ENCODE measurements around the gene SYNE4.

The SYNE4 gene

DNA sequence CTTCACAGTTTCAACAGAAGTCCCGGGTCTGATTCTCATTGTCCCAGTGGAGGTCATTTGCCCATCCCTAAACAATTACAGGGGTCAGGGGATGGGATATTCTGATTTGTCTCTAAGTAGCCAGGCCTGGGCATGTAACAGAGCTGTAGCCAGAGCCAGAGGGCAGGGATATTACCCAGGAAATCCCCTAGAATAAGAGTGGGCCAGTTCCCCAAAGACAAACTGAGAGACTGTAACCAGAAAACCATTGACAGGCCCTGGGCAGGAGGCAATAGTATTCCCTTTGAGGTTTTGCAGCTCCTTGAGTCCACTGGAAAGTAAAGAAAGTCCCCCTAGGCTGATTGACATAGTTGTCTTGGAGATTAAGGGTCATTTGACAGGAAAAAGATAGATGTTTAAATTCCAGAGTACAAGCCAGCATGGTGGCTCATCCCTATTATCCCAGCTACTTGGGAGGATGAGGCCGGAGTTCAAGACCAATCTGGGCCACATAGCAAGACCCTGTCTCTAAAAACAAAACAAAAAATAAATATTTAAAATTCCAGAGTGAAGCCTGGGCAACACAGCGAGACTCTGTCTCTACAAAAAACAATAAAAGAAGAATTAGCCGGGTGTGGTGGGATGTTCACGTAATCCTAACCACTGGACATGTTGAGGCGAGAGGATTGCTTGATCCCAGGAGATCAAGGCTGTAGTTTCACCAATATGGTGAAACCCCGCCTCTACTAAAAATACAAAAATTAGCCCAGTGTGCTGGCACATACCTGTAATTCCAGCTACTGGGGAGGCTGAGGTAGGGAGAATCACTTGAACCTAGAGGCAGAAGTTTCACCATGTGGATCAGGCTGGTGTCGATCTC lies 15.5 kb downstream of the SYNE4 start:
- Histone ChIP-seq H3K4me2 (ENCODE audit: low read length) (no peak overlapping the region), H3K14ac (ENCODE audit: low read length) (no peak overlapping the region), H2BK5ac (ENCODE audit: low read depth, low read length, poor library complexity) (no peak overlapping the region), H2AK5ac (ENCODE audit: low read length) (no peak overlapping the region), H4K12ac (ENCODE audit: low read depth, low read length) (no peak overlapping the region), H3K36me3 (ENCODE audit: control insufficient read depth in 1 of 2, insufficient read depth in 2 of 2, low read length in 2 of 2) (peaks cover 3 to 4% of the 10 kb centered on the region in 2 experiments), H3K4ac (ENCODE audit: low read depth, low read length) (no peak overlapping the region), H2AFZ (ENCODE audit: insufficient read depth, low read length, poor library complexity) (no peak overlapping the region), H3K4me3 (ENCODE audit: low read depth, low read length) (no peak overlapping the region), H3K79me2 (ENCODE audit: control insufficient read depth, insufficient read depth, low read length, poor library complexity) (peaks cover 8% of the 10 kb centered on the region), H3K18ac (ENCODE audit: low read length) (no peak overlapping the region), H4K8ac (ENCODE audit: low read depth, low read length) (no peak overlapping the region), H3K79me1 (ENCODE audit: low read length) (peaks cover 11% of the 10 kb centered on the region), H2BK120ac (ENCODE audit: insufficient read depth, low read length, poor library complexity) (no peak overlapping the region), H3K23ac (ENCODE audit: low read length) (no peak overlapping the region), H2BK12ac (ENCODE audit: low read length) (no peak overlapping the region), H3K27me3 (ENCODE audit: insufficient read depth, low read length) (no peaks in the 10 kb centered on the region), H3K9ac (ENCODE audit: low read length) (no peak overlapping the region), H4K91ac (ENCODE audit: low read depth, low read length) (no peak overlapping the region), H3K27ac (ENCODE audit: low read depth, low read length) (no peak overlapping the region), H3K9me3 (ENCODE audit: insufficient read depth, low read depth, low read length) (no peaks in the 10 kb centered on the region), H3K4me1 (ENCODE audit: control insufficient read depth in 1 of 2, insufficient read depth in 2 of 2, low read length in 2 of 2) (peaks cover 12% of the 10 kb centered on the region in 2 experiments)
- peak; percentile 79 to 88 for DNase-seq
- no CpG with 5 or more reads among the region's 8 CpGs for WGBS (ENCODE audit: extremely low coverage, insufficient coverage, insufficient read length)

DNA sequence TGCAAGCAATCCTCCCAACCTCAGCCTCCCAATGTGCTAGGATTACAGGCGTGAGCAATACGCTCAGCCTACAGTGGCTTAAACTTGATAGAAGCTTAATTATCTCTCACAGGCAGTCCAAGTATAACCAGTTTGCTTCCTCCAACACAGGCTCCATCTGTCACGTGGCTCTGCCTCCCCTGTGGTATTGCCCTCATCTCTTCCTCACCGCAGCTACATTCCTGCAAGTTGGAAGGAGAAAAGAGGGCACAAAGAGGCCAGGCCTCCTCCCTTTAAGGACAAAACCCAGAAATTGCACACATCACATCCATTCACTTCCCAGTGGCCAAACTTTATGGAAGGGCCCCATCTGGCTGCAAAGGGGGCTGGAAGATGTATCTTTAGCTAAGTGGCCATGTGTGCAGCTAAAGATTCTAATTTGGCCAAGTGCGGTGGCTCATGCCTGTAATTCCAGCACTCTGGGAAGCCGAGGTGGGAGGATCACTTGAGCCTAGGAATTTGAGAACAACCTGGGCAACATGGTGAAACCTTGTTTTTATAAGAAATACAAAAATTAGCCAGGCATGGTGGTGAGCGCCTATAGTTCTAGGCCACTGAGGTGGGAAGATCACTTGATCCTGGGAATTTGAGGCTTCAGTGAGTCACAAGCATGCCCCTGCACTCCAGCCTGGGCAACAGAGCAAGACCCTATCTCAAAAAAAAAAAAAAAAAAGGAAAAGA lies 16.7 kb downstream of the SYNE4 start:
- peak; percentile 73 to 84 for DNase-seq
- no peak overlapping the region for H4K91ac ChIP-seq (ENCODE audit: low read depth, low read length)
- WGBS (ENCODE audit: extremely low coverage, insufficient coverage, insufficient read length) = no CpG with 5 or more reads among the region's 7 CpGs
- no peak overlapping the region for H2AK5ac ChIP-seq (ENCODE audit: low read length)
- no peak overlapping the region for H2BK5ac ChIP-seq (ENCODE audit: low read depth, low read length, poor library complexity)
- H3K79me1 ChIP-seq (ENCODE audit: low read length) = peaks cover 11% of the 10 kb centered on the region
- H2BK12ac ChIP-seq (ENCODE audit: low read length) = no peak overlapping the region
- H3K14ac ChIP-seq (ENCODE audit: low read length) = no peak overlapping the region
- peaks cover 12% of the 10 kb centered on the region in 2 experiments for H3K4me1 ChIP-seq (ENCODE audit: control insufficient read depth in 1 of 2, insufficient read depth in 2 of 2, low read length in 2 of 2)
- H3K27ac ChIP-seq (ENCODE audit: low read depth, low read length) = no peak overlapping the region
- H3K4ac ChIP-seq (ENCODE audit: low read depth, low read length) = no peak overlapping the region
- no peaks in the 10 kb centered on the region for H3K9me3 ChIP-seq (ENCODE audit: insufficient read depth, low read depth, low read length)
- H3K9ac ChIP-seq (ENCODE audit: low read length) = no peak overlapping the region
- H2AFZ ChIP-seq (ENCODE audit: insufficient read depth, low read length, poor library complexity) = no peak overlapping the region
- H3K27me3 ChIP-seq (ENCODE audit: insufficient read depth, low read length) = no peaks in the 10 kb centered on the region
- peaks cover 0 to 4% of the 10 kb centered on the region in 2 experiments for H3K36me3 ChIP-seq (ENCODE audit: control insufficient read depth in 1 of 2, insufficient read depth in 2 of 2, low read length in 2 of 2)
- H3K79me2 ChIP-seq (ENCODE audit: control insufficient read depth, insufficient read depth, low read length, poor library complexity) = peaks cover 8% of the 10 kb centered on the region
- no peak overlapping the region for H4K8ac ChIP-seq (ENCODE audit: low read depth, low read length)
- no peak overlapping the region for H2BK120ac ChIP-seq (ENCODE audit: insufficient read depth, low read length, poor library complexity)
- H3K18ac ChIP-seq (ENCODE audit: low read length) = no peak overlapping the region
- no peak overlapping the region for H3K23ac ChIP-seq (ENCODE audit: low read length)
- no peak overlapping the region for H3K4me3 ChIP-seq (ENCODE audit: low read depth, low read length)
- no peak overlapping the region for H4K12ac ChIP-seq (ENCODE audit: low read depth, low read length)
- H3K4me2 ChIP-seq (ENCODE audit: low read length) = no peak overlapping the region

DNA sequence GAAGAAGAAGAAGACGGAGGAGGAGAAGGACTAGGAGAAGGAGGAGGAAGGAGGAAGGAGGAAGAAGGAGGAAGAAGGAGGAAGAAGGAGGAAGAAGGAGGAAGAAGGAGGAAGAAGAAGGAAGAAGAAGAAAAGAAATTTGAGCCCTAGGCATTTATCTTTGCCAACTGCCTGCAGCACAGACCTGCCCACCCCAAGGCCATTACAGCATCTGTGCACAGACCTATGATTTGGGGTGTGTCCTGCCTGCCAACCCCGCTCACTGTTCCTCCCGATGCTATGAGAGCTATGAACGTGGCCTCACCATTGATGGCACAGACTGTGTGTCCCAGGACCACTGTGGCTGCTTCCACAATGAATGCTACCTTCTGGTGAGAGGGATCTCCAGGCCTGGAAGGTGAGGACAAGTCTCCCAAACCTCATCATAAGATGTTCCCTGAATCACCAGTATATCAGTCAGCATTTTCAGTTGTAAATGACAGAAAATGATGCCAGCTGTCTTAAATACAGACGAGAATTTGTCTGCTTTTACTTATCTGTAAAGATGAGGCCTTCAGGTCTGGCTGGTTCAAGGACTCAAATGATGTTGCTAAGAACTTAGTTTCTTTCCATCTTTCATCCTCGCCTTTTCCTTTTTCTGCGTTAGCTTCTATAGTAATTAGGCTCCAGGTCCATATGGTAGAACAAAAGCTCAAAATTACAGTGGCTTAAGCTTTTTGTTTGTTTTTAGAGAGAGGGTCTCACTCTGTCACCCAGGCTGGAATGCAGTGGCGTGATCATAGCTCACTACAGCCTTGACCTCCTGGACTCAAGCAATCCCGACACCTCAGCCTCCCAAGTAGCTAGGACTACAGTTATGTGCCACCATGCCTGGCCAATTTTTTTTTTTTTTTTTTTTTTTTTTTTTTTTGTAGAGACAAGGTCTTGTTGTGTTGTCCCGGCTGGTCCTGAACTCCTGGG lies 17.6 kb downstream of the SYNE4 start:
- Histone ChIP-seq H3K18ac (ENCODE audit: low read length) (no peak overlapping the region), H3K9ac (ENCODE audit: low read length) (no peak overlapping the region), H3K36me3 (ENCODE audit: control insufficient read depth in 1 of 2, insufficient read depth in 2 of 2, low read length in 2 of 2) (no peaks in the 10 kb centered on the region), H3K27me3 (ENCODE audit: insufficient read depth, low read length) (peaks cover 5% of the 10 kb centered on the region), H3K79me2 (ENCODE audit: control insufficient read depth, insufficient read depth, low read length, poor library complexity) (peaks cover 8% of the 10 kb centered on the region), H3K4me2 (ENCODE audit: low read length) (no peak overlapping the region), H3K4me1 (ENCODE audit: control insufficient read depth in 1 of 2, insufficient read depth in 2 of 2, low read length in 2 of 2) (peaks cover 7% of the 10 kb centered on the region in 2 experiments), H3K4me3 (ENCODE audit: low read depth, low read length) (no peak overlapping the region), H3K14ac (ENCODE audit: low read length) (no peak overlapping the region), H3K23ac (ENCODE audit: low read length) (no peak overlapping the region), H4K12ac (ENCODE audit: low read depth, low read length) (no peak overlapping the region), H3K9me3 (ENCODE audit: insufficient read depth, low read depth, low read length) (peaks cover under 1% of the 10 kb centered on the region), H4K8ac (ENCODE audit: low read depth, low read length) (no peak overlapping the region), H3K27ac (ENCODE audit: low read depth, low read length) (no peak overlapping the region), H2BK120ac (ENCODE audit: insufficient read depth, low read length, poor library complexity) (no peak overlapping the region), H3K4ac (ENCODE audit: low read depth, low read length) (no peak overlapping the region), H4K91ac (ENCODE audit: low read depth, low read length) (no peak overlapping the region), H2BK5ac (ENCODE audit: low read depth, low read length, poor library complexity) (no peak overlapping the region), H3K79me1 (ENCODE audit: low read length) (peaks cover 11% of the 10 kb centered on the region), H2BK12ac (ENCODE audit: low read length) (no peak overlapping the region), H2AK5ac (ENCODE audit: low read length) (no peak overlapping the region), H2AFZ (ENCODE audit: insufficient read depth, low read length, poor library complexity) (no peak overlapping the region)
- no peak for DNase-seq
- WGBS (ENCODE audit: extremely low coverage, insufficient coverage, insufficient read length) = no CpG with 5 or more reads among the region's 10 CpGs

DNA sequence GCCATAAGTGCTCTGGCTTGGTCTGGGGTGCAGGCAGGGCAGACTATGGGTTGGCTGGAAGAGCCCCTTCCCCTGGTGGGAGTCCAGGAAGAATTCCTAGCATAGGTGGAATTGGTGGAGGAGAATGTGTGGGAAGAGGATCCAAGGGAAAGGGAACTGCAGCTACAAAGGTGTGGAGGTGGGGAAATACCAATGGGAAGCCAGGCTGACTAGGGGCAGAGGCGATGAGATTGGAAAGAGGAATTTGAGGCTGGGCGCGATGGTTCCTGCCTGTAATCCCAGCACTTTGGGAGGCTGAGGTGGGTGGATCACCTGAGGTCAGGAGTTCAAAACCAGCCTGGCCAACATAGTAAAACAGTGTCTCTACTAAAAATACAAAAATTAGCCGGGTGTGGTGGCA lies 18.5 kb downstream of the SYNE4 start:
- no peak overlapping the region for H2BK5ac ChIP-seq (ENCODE audit: low read depth, low read length, poor library complexity)
- H4K12ac ChIP-seq (ENCODE audit: low read depth, low read length) = no peak overlapping the region
- WGBS (ENCODE audit: extremely low coverage, insufficient coverage, insufficient read length) = no CpG with 5 or more reads among the region's 4 CpGs
- H3K18ac ChIP-seq (ENCODE audit: low read length) = no peak overlapping the region
- peaks cover 3% of the 10 kb centered on the region for H3K9me3 ChIP-seq (ENCODE audit: insufficient read depth, low read depth, low read length)
- no peaks in the 10 kb centered on the region for H3K36me3 ChIP-seq (ENCODE audit: control insufficient read depth in 1 of 2, insufficient read depth in 2 of 2, low read length in 2 of 2)
- H3K4me2 ChIP-seq (ENCODE audit: low read length) = no peak overlapping the region
- H4K8ac ChIP-seq (ENCODE audit: low read depth, low read length) = no peak overlapping the region
- no peak overlapping the region for H2BK12ac ChIP-seq (ENCODE audit: low read length)
- no peak overlapping the region for H2BK120ac ChIP-seq (ENCODE audit: insufficient read depth, low read length, poor library complexity)
- no peak overlapping the region for H2AFZ ChIP-seq (ENCODE audit: insufficient read depth, low read length, poor library complexity)
- H3K4me1 ChIP-seq (ENCODE audit: control insufficient read depth in 1 of 2, insufficient read depth in 2 of 2, low read length in 2 of 2) = peaks cover 0 to 2% of the 10 kb centered on the region in 2 experiments
- H4K91ac ChIP-seq (ENCODE audit: low read depth, low read length) = no peak overlapping the region
- H3K14ac ChIP-seq (ENCODE audit: low read length) = no peak overlapping the region
- H3K27me3 ChIP-seq (ENCODE audit: insufficient read depth, low read length) = peaks cover 5% of the 10 kb centered on the region
- no peak overlapping the region for H2AK5ac ChIP-seq (ENCODE audit: low read length)
- no peak overlapping the region for H3K23ac ChIP-seq (ENCODE audit: low read length)
- DNase-seq = no peak
- no peak overlapping the region for H3K4ac ChIP-seq (ENCODE audit: low read depth, low read length)
- H3K79me2 ChIP-seq (ENCODE audit: control insufficient read depth, insufficient read depth, low read length, poor library complexity) = peaks cover 3% of the 10 kb centered on the region
- H3K4me3 ChIP-seq (ENCODE audit: low read depth, low read length) = no peak overlapping the region
- no peak overlapping the region for H3K27ac ChIP-seq (ENCODE audit: low read depth, low read length)
- peaks cover 4% of the 10 kb centered on the region for H3K79me1 ChIP-seq (ENCODE audit: low read length)
- H3K9ac ChIP-seq (ENCODE audit: low read length) = no peak overlapping the region

Measured in trophoblast cell (in vitro differentiated cells and primary cell).